ENCODE measurements around the gene ANKRD16. TPM values are rescaled to one million over a fixed set of nuclear protein-coding genes. Genes with fewer than 3 reads are reported as not detected.

Gene ANKRD16
- total RNA-seq, 4 donors from 2014 or later, result 20.5 to 24.0 (median 21.2) TPM

- peak overlapping the region; percentile 67 to 97 (median 81) for H3K4me3 ChIP-seq
- peaks cover 0 to 35% (median 13%) of the 10 kb centered on the region in 3 donors for H3K36me3 ChIP-seq
- no peak for TF ChIP-seq EP300 (IDR thresholded peaks at IDR 0.05)
- TF ChIP-seq CTCF (IDR thresholded peaks at IDR 0.05), result no peak
- no peak for TF ChIP-seq POLR2A (IDR thresholded peaks at IDR 0.05)
- peak overlapping the region in 3 of 4 donors; percentile 60 to 86 (median 86) for H3K27ac ChIP-seq
- 70% methylated on average over 7 of the region's 7 CpGs for WGBS, 2 donors
- peaks cover 0 to 56% (median 31%) of the 10 kb centered on the region in 4 donors for H3K4me1 ChIP-seq
- DNase-seq (ENCODE audit: low spot score in 2 of 2), result no peak
- H3K27me3 ChIP-seq, result no peaks in the 10 kb centered on the region
- no peaks in the 10 kb centered on the region for H3K9me3 ChIP-seq
Measured at GRCh38 chr10:5891009-5891408, 1.3 kb upstream of the ANKRD16 start.

- 1% methylated on average over 29 to 34 of the region's 40 CpGs for WGBS, 2 donors
- peak overlapping the region in 3 of 4 donors; percentile 60 to 86 (median 86) for H3K27ac ChIP-seq
- no peaks in the 10 kb centered on the region for H3K9me3 ChIP-seq
- H3K36me3 ChIP-seq, result peaks cover 0 to 35% (median 9%) of the 10 kb centered on the region in 3 donors
- no peak for DNase-seq (ENCODE audit: low spot score in 2 of 2)
- H3K4me1 ChIP-seq, result peaks cover 0 to 56% (median 31%) of the 10 kb centered on the region in 4 donors
- TF ChIP-seq POLR2A (IDR thresholded peaks at IDR 0.05) (no peak), CTCF (IDR thresholded peaks at IDR 0.05) (no peak), EP300 (IDR thresholded peaks at IDR 0.05) (no peak)
- H3K4me3 ChIP-seq, result peak overlapping the region; percentile 67 to 97 (median 81)
- no peaks in the 10 kb centered on the region for H3K27me3 ChIP-seq
Measured at GRCh38 chr10:5890452-5890915, 791 bp upstream of the ANKRD16 start.

DNA sequence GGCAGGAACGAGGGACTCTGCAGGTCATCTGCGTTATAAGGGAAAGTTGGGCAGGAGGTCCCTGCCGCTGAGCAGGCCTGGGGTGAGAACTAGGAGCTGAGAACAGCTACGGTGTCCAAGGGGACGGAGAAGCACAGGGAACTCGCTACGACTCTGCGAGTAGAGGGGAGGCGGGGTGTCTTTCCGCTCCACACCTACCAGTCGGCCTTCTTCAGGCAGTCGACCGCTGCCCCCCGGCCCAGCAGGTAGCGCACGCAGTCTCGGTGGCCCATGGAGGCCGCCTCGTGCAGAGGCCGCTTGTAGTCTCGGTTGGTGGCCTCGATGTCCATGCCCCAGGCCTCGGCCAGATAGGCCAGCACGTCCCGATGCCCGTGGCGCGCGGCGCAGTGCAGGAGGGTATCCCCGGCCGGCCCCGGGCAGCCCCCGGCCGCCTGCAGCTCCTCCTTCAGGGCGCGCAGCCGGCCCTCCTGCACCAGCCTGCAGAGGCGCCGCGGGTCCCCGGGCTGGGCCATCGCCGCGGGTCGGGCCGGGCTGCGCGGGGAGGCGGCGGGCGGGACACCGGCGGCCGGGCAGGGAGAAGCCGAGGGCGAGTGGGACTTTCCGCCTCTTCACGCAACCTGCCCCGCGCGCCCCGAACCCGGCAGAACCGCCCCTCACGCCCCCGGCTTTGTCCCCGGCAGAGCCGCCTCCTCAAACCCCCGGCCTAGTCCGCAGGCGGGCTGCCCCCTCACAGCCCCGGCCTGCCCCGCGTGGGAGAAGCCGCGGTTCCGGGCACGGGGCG, 660 bp downstream of the ANKRD16 start:
- DNase-seq (ENCODE audit: low spot score in 2 of 2), result no peak
- 0 to 1% methylated on average over 8 to 22 of the region's 80 CpGs for WGBS, 2 donors

DNA sequence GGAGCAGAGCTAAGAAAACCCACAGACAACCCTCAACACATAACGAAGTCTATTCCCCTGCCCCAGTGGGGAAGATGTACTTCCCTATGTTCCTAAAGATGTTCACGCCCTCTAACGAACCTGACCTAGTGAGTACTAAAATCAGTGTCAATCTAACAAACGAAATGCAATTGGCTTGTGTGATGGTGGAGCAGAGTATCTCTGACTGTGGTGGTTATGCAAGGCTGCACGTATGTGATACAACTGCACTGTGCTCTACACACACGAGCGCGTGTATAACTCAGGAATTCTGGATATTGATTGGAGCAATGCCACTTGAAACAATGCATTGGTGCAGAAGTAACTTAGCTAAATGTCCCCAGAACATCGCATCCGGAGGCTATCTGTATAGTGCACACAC, 1.3 kb downstream of the ANKRD16 start:
- H3K27me3 ChIP-seq, result no peaks in the 10 kb centered on the region
- peaks cover 0 to 37% (median 0%) of the 10 kb centered on the region in 3 donors for H3K36me3 ChIP-seq
- 20 to 23% methylated on average over 10 of the region's 10 CpGs for WGBS, 2 donors
- peak overlapping the region in 1 of 4 donors; percentile 86 for H3K27ac ChIP-seq
- no peak for DNase-seq (ENCODE audit: low spot score in 2 of 2)
- H3K4me1 ChIP-seq, result peaks cover 0 to 52% (median 31%) of the 10 kb centered on the region in 4 donors
- TF ChIP-seq CTCF (IDR thresholded peaks at IDR 0.05), result no peak
- no peak for TF ChIP-seq POLR2A (IDR thresholded peaks at IDR 0.05)
- TF ChIP-seq EP300 (IDR thresholded peaks at IDR 0.05), result no peak
- H3K4me3 ChIP-seq, result peak overlapping the region; percentile 72 to 98 (median 94)
- H3K9me3 ChIP-seq, result no peaks in the 10 kb centered on the region

More for the DNA sequence above, 660 bp downstream of the ANKRD16 start:
- H3K4me3 ChIP-seq, result peak overlapping the region; percentile 72 to 98 (median 94)
- peaks cover 0 to 33% (median 0%) of the 10 kb centered on the region in 3 donors for H3K36me3 ChIP-seq
- TF ChIP-seq CTCF (IDR thresholded peaks at IDR 0.05) (peak in 1 of 5 experiments; percentile 12), EP300 (IDR thresholded peaks at IDR 0.05) (no peak), POLR2A (IDR thresholded peaks at IDR 0.05) (no peak)
- H3K9me3 ChIP-seq, result no peaks in the 10 kb centered on the region
- H3K27me3 ChIP-seq, result no peaks in the 10 kb centered on the region
- peaks cover 0 to 56% (median 31%) of the 10 kb centered on the region in 4 donors for H3K4me1 ChIP-seq
- peak overlapping the region; percentile 28 to 93 (median 86) for H3K27ac ChIP-seq

DNA sequence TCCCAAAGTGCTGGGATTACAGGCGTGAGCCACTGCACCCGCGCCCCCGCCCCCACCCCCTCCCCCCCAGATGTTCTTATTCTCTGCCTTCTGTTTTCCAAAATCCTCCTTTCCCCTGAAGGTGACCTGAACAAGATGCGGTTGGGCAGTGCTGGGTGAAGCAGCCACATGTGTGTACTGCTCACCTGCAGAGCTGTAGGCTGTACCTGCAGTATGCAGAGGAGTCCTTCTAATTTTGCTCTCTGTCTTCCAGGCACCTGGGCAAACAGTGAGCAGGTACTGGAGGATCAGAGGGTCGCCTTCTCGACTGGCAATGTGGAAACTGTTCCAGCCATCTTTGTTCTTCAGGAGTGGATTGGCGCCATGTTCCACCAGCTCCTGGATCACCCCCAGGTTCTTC, 2.1 kb downstream of the ANKRD16 start:
- no peak for DNase-seq (ENCODE audit: low spot score in 2 of 2)
- Histone ChIP-seq H3K4me1 (peaks cover 0 to 45% (median 31%) of the 10 kb centered on the region in 4 donors), H3K9me3 (no peaks in the 10 kb centered on the region), H3K27me3 (no peaks in the 10 kb centered on the region), H3K27ac (peak overlapping the region in 1 of 4 donors; percentile 86), H3K4me3 (no peak overlapping the region), H3K36me3 (peaks cover 1 to 44% (median 4%) of the 10 kb centered on the region in 3 donors)
- TF ChIP-seq EP300 (IDR thresholded peaks at IDR 0.05) (no peak), CTCF (IDR thresholded peaks at IDR 0.05) (no peak), POLR2A (IDR thresholded peaks at IDR 0.05) (no peak)
- 94 to 96% methylated on average over 8 of the region's 8 CpGs for WGBS, 2 donors
